Skin epidermis (tissue), 12 donors: ENCODE results near the gene TBC1D16.

Experiments
- H3K27ac ChIP-seq, 21 experiments: fragments of 200-600 bp; sonication (generic) in 11 of 21; one replicate each; pipeline ENCODE4 v1.5.0; 2020; ENCODE audit warnings: mild to moderate bottlenecking in 3 of 21, inconsistent platforms in 2 of 21, moderate library complexity in 2 of 21
- H3K4me3 ChIP-seq, 7 experiments: fragments of 200-600 bp; sonication (generic) in 2 of 7; one replicate each; pipeline ENCODE4 v1.5.0; 2020; ENCODE audit warnings: inconsistent platforms in 2 of 7, mild to moderate bottlenecking in 2 of 7, moderate library complexity in 1 of 7

The TBC1D16 gene

GRCh38 chr17:79946352-79947231 lies 89.1 kb downstream of the TBC1D16 start:
- Histone ChIP-seq H3K27ac (peak overlapping the region in 1 of 21 experiments; percentile 22), H3K4me3 (no peak overlapping the region)

GRCh38 chr17:79945591-79946255 lies 89.9 kb downstream of the TBC1D16 start:
- no peak overlapping the region for H3K4me3 ChIP-seq
- no peak overlapping the region for H3K27ac ChIP-seq

- H3K27ac ChIP-seq, result no peak overlapping the region
- H3K4me3 ChIP-seq, result no peak overlapping the region
These were observed 90.8 kb downstream of the TBC1D16 start for GRCh38 chr17:79944821-79945391.

GRCh38 chr17:79944251-79944812 lies 91.3 kb downstream of the TBC1D16 start:
- Histone ChIP-seq H3K27ac (no peak overlapping the region), H3K4me3 (no peak overlapping the region)

GRCh38 chr17:79943347-79944241 lies 92.1 kb downstream of the TBC1D16 start:
- H3K27ac ChIP-seq, result no peak overlapping the region

GRCh38 chr17:79942591-79943346 lies 92.9 kb downstream of the TBC1D16 start:
- H3K27ac ChIP-seq, result no peak overlapping the region
- H3K4me3 ChIP-seq, result no peak overlapping the region

More at GRCh38 chr17:79943347-79944241, 92.1 kb downstream of the TBC1D16 start:
- no peak overlapping the region for H3K4me3 ChIP-seq

- no peak overlapping the region for H3K27ac ChIP-seq
These were observed 93.7 kb downstream of the TBC1D16 start for GRCh38 chr17:79942011-79942405.

GRCh38 chr17:79941088-79942010 lies 94.3 kb downstream of the TBC1D16 start:
- H3K4me3 ChIP-seq, result no peak overlapping the region
- H3K27ac ChIP-seq, result no peak overlapping the region

More at GRCh38 chr17:79942011-79942405, 93.7 kb downstream of the TBC1D16 start:
- no peak overlapping the region for H3K4me3 ChIP-seq

- Histone ChIP-seq H3K4me3 (no peak overlapping the region), H3K27ac (no peak overlapping the region)
These were observed 95.1 kb downstream of the TBC1D16 start for GRCh38 chr17:79940459-79941087.

- Histone ChIP-seq H3K4me3 (no peak overlapping the region), H3K27ac (no peak overlapping the region)
These were observed 95.8 kb downstream of the TBC1D16 start for GRCh38 chr17:79939755-79940458.

- no peak overlapping the region for H3K27ac ChIP-seq
- H3K4me3 ChIP-seq, result no peak overlapping the region
These were observed 96.6 kb downstream of the TBC1D16 start for GRCh38 chr17:79939094-79939435.

- no peak overlapping the region for H3K27ac ChIP-seq
- H3K4me3 ChIP-seq, result no peak overlapping the region
These were observed 97.2 kb downstream of the TBC1D16 start for GRCh38 chr17:79938336-79939093.

- no peak overlapping the region for H3K4me3 ChIP-seq
- no peak overlapping the region for H3K27ac ChIP-seq
These were observed 98.0 kb downstream of the TBC1D16 start for GRCh38 chr17:79937391-79938335.

- H3K27ac ChIP-seq, result no peak overlapping the region
These were observed 98.9 kb downstream of the TBC1D16 start for GRCh38 chr17:79936641-79937381.

More at GRCh38 chr17:79936641-79937381, 98.9 kb downstream of the TBC1D16 start:
- no peak overlapping the region for H3K4me3 ChIP-seq
